ENCODE measurements around the gene TMEM123.

The TMEM123 gene

DNA sequence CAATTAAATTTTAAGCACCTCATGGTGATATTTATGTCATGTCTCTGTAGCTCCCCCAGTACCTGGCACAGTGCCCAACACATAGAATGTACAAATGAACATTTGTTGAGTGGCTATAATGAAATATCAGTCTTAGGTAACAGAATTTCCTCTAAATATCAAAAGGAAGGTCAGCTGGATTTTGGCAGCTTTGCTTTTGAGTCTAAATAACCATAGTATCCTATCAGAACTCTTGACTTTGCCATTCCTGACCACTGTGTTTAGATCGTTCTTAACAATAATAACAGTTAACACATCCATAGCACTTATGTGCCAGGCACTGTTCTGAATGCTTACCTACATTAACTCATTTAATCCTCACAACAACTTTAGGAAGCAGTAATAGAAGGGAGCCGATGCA lies 26.6 kb downstream of the TMEM123 start:
- DNase-seq (ENCODE audit: low read depth): no peak

- DNase-seq (ENCODE audit: low read depth): no peak
These were observed 28.6 kb downstream of the TMEM123 start for GRCh38 chr11:102423936-102424335.

DNA sequence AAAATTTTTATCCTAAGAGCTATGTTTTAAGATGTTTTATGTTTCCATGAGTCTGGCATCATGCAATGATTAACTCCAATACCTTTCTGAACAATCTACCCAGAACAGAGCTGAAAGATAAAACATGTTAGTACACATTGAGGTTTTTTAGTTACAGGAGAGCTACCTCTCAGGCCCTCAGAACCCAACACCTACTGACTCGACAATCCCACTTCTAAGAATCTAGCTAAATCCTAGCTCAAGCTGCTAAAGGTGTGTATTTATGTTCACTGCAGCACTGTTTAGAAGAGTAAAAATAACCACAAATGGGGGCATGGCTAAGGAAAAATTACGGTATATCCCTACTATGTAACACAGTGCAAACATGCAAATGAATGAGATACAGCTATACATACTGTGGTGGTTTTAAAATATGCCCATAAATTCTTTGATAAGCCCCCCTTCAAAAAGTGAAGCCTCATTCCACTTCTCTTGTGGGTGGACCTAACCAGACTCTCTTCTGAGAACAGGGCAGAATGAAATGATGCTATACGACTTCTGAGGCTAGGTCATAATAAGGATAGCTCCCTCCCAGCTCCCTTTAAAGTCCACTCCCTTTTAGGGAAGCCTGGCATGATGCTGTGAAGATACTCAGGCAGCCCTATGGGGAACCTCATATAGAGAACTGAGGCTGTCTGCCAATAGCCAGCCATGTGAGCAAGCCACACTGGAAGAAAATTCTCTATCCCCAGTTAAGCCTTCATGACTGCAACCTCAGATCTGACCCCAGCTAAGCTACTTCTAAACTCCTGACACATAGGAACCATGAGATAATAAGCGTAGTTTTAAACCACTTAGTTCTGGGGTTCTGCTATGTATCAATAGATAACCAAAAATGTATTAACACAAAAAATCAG lies 29.5 kb downstream of the TMEM123 start:
- DNase-seq (ENCODE audit: low read depth): no peak

DNA sequence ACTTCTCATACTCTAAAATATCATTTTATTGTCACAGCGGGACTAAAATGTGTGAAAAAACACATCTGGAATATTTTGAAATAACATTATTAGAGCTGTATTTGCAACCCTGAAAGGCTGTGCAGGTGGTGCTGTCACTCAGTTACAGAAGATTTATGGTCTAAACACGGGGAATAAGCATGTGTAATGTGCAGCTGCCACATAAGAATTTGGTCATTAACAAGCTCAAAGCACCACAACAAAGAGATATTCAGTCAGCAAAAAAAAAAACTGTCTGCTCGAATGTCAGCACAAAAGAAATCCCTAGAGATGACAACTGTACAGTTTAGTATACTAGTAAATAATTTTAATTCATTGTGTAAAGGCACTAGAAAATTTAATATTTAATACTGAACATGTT lies 31.3 kb downstream of the TMEM123 start:
- no peak for DNase-seq (ENCODE audit: low read depth)

DNA sequence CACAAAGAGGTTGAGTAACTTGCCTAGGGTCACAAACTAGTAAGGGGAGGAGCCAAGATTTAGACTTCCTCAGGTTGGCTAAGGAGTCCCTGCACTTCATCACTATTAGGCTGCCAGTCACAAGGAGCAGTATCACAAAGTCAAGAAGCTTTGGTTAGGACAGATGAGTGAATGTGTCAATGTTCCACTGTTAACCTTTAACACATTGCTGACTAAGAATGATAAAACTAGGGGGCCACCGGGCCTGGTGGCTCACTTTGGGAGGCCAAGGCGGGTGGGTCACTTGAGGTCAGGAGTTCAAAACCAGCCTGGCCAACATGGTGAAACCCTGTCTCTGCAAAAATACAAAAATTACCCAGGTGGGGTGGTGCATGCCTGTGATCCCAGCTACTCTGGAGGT lies 32.0 kb downstream of the TMEM123 start:
- DNase-seq (ENCODE audit: low read depth): no peak

- no peak for DNase-seq (ENCODE audit: low read depth)
These were observed 33.4 kb downstream of the TMEM123 start for GRCh38 chr11:102419181-102419580.

- DNase-seq (ENCODE audit: low read depth): no peak
These were observed 35.6 kb downstream of the TMEM123 start for GRCh38 chr11:102416976-102417375.

DNA sequence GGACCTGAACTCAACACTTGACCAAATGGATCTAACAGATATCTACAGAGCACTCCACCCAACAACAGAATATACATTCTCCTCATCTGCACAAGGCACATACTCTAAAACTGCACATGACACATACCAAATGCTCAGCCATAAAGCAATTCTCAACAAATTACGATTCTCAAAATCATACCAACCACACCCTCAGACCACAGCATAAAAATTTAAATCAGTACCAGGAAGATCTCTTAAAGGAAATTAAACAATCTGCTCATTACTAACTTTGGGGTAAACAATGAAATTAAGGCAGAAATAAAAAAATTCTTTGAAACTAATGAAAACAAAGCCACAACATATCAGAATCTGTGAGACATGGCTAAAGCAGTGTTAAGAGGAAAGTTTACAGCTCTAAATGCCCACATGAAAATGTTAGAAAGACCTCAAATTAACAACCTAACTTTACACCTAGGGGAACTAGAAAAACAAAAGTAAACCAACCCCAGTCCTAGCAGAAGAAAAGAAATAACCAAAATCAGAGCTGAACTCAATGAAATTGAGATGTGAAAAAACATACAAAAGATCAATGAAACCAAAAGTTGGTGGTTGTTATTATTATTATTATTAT lies 37.2 kb downstream of the TMEM123 start:
- no peak for DNase-seq (ENCODE audit: low read depth)

DNA sequence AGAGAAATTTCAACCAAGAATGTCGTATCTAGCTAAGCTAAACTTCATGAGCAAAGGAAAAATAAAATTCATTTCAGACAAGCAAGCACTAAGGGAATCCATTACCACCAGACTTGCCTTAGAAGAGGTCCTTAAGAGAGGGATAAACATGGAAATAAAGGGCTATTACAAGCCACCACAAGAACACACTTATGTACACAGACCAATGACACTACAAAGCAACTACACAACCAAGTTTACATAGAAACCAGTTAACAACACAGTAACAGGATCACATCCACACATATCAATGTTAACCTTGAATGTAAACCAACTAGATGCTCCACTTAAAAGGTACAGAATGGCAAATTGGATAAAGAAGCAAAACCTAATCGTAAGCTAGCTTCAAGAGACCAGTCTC lies 38.0 kb downstream of the TMEM123 start:
- no peak for DNase-seq (ENCODE audit: low read depth)

GRCh38 chr11:102413497-102413896 lies 39.1 kb downstream of the TMEM123 start:
- DNase-seq (ENCODE audit: low read depth): no peak

- no peak for DNase-seq (ENCODE audit: low read depth)
These were observed 41.4 kb downstream of the TMEM123 start for GRCh38 chr11:102411142-102411541.

DNA sequence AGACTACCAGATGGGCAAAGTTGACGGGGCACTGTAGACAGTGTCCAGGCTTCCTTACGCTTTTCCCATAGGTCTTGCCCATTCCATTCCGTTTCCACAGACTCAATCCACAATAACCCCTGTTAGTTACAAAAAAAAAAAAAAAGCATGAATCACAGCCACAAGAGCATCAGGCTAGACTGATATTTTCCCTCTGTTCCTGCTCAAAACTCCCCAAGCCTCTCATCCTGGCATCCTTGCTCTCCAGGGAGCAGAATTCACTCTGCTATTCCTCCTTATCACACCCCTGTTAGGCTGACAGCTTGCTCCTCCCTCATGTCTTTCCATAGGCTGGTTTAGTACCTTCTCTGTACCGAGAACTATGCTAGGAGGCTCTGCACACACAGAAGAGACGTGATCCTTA lies 42.2 kb downstream of the TMEM123 start:
- no peak for DNase-seq (ENCODE audit: low read depth)

GRCh38 chr11:102408339-102408738 lies 44.2 kb downstream of the TMEM123 start:
- no peak for DNase-seq (ENCODE audit: low read depth)

- no peak for DNase-seq (ENCODE audit: low read depth)
These were observed 44.7 kb downstream of the TMEM123 start for GRCh38 chr11:102407901-102408300.

DNA sequence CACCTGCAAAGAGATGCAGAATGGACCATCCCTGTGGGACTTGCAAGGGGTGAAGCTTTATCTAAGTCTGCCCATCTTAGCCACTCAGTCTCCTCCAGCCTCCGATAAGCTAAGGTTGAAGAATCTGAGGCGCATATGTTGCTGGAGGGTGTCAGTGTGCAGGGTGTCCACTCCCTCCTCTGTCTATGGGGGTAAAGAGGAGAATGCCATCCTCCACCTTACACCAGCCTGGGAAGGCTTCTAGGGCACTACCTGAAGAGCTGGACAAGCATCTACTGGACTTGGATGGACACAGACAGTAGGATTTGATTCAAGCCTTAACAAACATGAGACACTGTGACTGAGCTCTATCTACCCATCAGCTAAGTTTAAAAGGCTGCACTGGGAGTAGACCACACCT lies 46.5 kb downstream of the TMEM123 start:
- DNase-seq (ENCODE audit: low read depth): no peak

DNA sequence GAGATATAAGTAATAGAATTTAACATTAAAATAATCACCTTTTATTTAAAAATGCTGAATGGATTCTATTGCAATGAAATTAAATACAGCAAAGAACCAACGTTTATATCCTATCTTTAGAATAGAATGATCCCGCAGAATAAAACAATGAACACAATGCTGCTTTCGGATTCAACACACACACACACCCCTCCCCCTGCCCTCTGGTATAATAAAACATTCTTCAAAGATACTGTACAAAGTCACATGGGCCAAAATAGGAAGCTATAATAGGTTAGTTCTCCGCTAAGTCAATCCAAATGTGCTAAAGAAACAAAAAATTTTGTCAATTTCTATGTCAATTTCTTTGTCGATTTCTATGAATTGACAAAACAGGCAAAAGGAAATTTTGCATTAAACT lies 47.1 kb downstream of the TMEM123 start:
- no peak for DNase-seq (ENCODE audit: low read depth)

- DNase-seq (ENCODE audit: low read depth): peak; percentile 52
These were observed 50.0 kb downstream of the TMEM123 start for GRCh38 chr11:102402548-102402947.

GRCh38 chr11:102401905-102402304 lies 50.7 kb downstream of the TMEM123 start:
- DNase-seq (ENCODE audit: low read depth): no peak

DNA sequence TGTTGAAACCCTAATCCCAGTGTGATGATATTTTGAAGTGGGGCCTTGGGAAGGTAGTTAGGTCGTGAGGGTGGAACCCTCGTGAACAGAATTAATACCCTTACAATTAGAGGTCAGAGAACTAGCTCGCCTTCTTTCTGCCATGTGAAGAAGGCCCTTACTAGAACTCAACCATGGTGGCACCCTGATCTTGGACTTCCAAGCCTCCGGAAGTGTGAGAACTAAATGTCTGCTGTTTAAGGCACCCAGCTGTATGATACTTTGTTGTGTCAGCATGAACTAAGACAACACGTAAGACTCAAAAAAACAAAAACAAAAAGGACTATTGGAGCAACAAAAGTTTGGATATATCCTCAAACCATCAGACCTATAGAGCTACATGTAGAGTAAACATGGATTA lies 52.0 kb downstream of the TMEM123 start:
- DNase-seq (ENCODE audit: low read depth): no peak

DNA sequence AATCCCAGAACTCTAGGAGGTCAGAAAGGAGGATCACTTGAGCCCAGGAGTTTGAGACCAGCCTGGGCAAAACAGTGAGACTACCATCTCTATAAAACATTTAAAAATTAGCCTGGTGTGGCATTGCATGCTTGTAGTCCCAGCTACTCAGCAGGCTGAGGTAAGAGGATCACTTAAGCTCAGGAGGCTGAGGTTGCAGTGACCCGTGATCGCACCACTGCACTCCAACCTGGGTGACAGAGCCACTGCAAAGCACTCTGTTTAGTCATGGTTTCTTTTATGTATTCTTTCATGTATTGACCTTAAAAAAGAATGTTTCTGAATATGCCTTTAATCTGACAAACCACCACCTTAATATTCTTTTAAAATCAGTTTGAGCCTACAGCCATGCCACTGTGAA lies 53.4 kb downstream of the TMEM123 start:
- no peak for DNase-seq (ENCODE audit: low read depth)

DNA sequence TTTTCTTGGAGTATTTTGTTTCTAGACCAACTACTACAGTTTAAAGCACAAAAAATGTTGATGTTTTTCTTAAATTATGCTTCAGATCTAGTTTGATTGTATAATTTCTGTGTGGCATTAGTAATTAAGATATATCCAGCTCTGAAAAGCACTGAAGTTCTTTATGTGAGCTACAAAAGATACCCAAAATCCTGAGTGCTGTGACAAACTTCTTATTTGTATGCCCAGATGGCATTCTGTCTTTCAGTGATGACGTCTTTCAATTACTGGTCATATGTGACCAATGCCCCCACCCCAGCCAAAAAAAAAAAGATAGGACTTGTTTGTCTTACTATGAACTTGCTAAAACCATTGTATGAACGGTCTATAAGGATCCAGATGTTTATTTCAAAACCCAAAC lies 54.3 kb downstream of the TMEM123 start:
- no peak for DNase-seq (ENCODE audit: low read depth)

- no peak for DNase-seq (ENCODE audit: low read depth)
These were observed 55.6 kb downstream of the TMEM123 start for GRCh38 chr11:102396708-102397563.

Data from CMK (cell line).